ENCODE results near the gene HLA-DMA.

DNA sequence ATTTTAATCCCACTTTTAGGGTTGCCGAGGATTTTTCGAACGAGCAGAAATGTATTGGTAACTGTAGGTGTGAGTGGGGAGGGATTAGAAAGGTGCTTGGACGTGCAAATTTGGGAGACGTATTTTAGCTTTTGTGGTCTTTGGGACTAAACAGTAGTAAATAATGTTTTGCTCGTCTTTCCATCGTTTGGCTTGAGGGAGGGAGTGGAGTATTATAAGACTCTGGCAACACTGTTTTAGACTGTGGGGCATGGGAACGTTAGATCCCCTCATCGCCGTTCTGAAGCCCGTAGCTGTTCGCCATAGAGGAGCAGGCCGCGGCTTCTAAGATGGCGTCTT lies 18.3 kb upstream of the HLA-DMA start:
- TF ChIP-seq BHLHE40 (IDR thresholded peaks at IDR 0.05; ENCODE audit: borderline replicate concordance) (no peak), NFRKB (IDR thresholded peaks at IDR 0.05) (peak; percentile 90), FOXM1 (IDR thresholded peaks at IDR 0.05; ENCODE audit: borderline replicate concordance) (no peak), L3MBTL2 (conservative IDR thresholded peaks at IDR 0.05) (peak; percentile 3; the same call in 1 of the 2 replicates), TARDBP (IDR thresholded peaks at IDR 0.05) (no peak)
- TF ChIP-seq, protein P1, sequence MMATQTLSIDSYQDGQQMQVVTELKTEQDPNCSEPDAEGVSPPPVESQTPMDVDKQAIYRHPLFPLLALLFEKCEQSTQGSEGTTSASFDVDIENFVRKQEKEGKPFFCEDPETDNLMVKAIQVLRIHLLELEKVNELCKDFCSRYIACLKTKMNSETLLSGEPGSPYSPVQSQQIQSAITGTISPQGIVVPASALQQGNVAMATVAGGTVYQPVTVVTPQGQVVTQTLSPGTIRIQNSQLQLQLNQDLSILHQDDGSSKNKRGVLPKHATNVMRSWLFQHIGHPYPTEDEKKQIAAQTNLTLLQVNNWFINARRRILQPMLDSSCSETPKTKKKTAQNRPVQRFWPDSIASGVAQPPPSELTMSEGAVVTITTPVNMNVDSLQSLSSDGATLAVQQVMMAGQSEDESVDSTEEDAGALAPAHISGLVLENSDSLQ (IDR thresholded peaks at IDR 0.05), result no peak
